ENCODE results near the gene KLHL4. TPM values are rescaled to one million over a fixed set of nuclear protein-coding genes. Genes with fewer than 3 reads are reported as not detected.
"Not testable (repeated sequence)": the region's sequence is repeated elsewhere in the genome, so short reads cannot be mapped to it uniquely, and the experiment has no call there.

Gene KLHL4, protein sequence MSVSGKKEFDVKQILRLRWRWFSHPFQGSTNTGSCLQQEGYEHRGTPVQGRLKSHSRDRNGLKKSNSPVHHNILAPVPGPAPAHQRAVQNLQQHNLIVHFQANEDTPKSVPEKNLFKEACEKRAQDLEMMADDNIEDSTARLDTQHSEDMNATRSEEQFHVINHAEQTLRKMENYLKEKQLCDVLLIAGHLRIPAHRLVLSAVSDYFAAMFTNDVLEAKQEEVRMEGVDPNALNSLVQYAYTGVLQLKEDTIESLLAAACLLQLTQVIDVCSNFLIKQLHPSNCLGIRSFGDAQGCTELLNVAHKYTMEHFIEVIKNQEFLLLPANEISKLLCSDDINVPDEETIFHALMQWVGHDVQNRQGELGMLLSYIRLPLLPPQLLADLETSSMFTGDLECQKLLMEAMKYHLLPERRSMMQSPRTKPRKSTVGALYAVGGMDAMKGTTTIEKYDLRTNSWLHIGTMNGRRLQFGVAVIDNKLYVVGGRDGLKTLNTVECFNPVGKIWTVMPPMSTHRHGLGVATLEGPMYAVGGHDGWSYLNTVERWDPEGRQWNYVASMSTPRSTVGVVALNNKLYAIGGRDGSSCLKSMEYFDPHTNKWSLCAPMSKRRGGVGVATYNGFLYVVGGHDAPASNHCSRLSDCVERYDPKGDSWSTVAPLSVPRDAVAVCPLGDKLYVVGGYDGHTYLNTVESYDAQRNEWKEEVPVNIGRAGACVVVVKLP
- under 1 TPM in 1 of 2 experiments, not detected in 1; 0.10 TPM for total RNA-seq

DNA sequence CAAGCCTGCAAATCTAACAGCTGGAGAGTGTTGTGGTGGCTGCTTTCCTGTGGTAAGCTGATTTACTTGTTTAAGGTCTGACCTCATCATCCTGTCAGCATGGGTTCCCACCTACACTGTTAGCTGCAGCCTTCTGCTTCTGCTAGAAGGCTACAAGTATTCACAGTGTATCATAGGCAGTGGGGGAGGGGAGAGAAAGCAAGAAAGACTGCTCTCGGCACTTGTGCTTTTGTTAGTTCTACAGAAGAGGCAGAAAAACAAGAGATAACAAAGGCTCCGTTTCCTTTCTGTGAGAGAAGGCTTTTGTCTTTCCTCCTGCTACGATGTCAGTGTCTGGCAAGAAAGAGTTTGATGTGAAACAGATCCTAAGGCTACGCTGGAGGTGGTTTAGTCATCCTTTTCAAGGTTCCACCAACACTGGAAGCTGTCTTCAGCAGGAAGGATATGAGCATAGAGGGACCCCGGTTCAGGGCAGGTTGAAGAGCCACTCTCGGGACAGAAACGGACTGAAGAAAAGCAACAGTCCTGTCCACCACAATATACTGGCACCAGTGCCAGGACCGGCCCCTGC lies at the start of gene KLHL4:
Gene KLHL4, plus strand, starts transcription at position 232 of the 571 bp plus-strand sequence. Its CDS starts 92 bp downstream, at position 324.
- Mint-ChIP-seq H3K9me3 (no peaks in the 10 kb centered on the region), H3K36me3 (no peaks in the 10 kb centered on the region), H3K27me3 (no peaks in the 10 kb centered on the region), H3K4me1 (ENCODE audit: low read depth) (no peaks in the 10 kb centered on the region), H3K27ac (no peak within 1 kb of the TSS), H3K4me3 (no peak within 1 kb of the TSS)
- ChIA-PET CTCF (no interaction called here), POLR2A (no interaction called here)
- intact Hi-C loops (cut with micrococcal nuclease) = no loop called here
- peak; percentile 7 for DNase-seq

DNA sequence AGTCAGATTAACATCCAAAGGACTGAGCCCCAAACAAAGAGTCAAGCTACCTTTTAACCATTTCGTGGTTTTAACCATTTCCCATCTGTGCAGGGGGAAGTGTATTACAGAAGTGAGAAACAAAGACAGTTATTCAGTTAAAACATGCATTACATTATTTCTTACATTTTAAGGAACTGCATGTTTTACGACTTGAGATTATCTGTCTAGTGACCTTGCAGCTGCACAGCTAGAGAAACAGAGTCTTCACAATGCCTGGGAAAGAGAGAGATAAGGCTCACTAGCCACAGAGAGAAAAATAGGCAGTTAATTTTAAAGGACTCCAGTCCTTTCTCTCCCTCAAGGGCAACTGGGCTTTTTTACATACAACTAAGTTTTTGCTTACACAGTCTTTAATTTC lies 48.7 kb upstream of the KLHL4 start:
- no peaks in the 10 kb centered on the region for H3K27me3 Mint-ChIP-seq
- no peaks in the 10 kb centered on the region for H3K4me1 Mint-ChIP-seq (ENCODE audit: low read depth)
- no peaks in the 10 kb centered on the region for H3K36me3 Mint-ChIP-seq
- peaks cover 2% of the 10 kb centered on the region for H3K9me3 Mint-ChIP-seq
- no peak overlapping the region for H3K27ac Mint-ChIP-seq
- POLR2A ChIA-PET = no interaction called here
- intact Hi-C loops (cut with micrococcal nuclease) = no loop called here
- CTCF ChIA-PET = no interaction called here
- no peak for DNase-seq
- H3K4me3 Mint-ChIP-seq = no peak overlapping the region

DNA sequence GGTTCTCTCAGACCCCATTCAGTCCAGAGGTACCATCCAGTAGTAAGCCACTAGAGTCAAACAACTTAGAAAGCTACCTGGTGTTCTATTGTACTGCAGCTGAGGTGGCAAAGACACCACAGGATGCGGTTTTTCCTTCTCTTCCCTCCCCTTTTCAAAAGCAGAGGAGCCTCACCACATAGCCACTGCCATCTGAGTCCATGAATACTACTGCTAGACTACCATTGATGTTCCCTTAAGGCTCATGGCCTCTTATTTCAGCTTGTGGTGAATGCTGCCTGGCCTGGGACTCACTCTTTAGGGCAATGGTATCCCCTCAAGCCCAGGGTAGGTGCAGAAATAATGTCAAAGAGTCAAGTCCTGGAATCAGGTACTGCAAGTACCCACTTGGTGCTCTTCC lies 41.8 kb upstream of the KLHL4 start:
- Mint-ChIP-seq H3K36me3 (no peaks in the 10 kb centered on the region), H3K4me1 (ENCODE audit: low read depth) (no peaks in the 10 kb centered on the region), H3K27me3 (no peaks in the 10 kb centered on the region), H3K27ac (no peak overlapping the region), H3K4me3 (no peak overlapping the region), H3K9me3 (no peaks in the 10 kb centered on the region)
- ChIA-PET CTCF (no interaction called here), POLR2A (no interaction called here)
- intact Hi-C loops (cut with micrococcal nuclease) = no loop called here
- DNase-seq = no peak

DNA sequence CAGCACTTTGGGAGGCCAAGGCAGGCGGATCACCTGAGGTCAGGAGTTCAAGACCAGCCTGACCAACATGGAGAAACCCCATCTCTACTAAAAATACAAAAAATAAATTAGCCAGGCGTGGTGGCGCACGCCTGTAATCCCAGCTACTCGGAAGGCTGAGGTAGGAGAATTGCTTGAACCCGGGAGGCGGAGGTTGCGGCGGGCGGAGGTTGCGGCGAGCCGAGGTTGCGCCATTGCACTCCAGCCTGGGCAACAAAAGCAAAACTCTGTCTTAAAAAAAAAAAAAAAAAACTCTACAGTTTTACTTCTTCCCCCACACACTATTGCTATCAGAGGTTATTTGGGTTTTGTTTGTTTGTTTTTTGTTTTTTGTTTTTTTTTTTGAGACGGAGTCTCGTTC lies 38.9 kb upstream of the KLHL4 start:
- H3K9me3 Mint-ChIP-seq; H3K4me1 Mint-ChIP-seq (ENCODE audit: low read depth); CTCF ChIA-PET; H3K27me3 Mint-ChIP-seq; DNase-seq; intact Hi-C loops (cut with micrococcal nuclease); POLR2A ChIA-PET; H3K27ac Mint-ChIP-seq; H3K4me3 Mint-ChIP-seq; H3K36me3 Mint-ChIP-seq: not testable (repeated sequence)

GRCh38 chrX:87489071-87489470 lies 28.5 kb upstream of the KLHL4 start:
- CTCF ChIA-PET = no interaction called here
- no peak for DNase-seq

DNA sequence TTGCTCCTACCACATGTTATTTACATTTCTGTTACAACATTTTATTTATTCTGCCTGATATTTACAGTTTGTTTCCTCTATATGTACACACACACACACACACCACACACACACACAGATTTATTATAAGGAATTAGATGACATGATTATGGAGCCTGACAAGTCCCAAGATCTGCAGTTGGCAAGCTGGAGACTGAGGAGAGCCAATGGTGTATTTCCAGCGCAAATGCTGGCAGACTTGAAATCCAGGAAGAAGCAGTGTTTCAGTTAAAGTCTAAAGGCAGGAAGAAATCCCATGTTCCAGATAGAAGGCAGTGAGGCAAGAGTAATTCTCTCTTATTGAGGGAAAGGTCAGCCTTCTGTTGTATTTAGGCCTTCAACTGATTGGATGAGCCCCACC lies 1.8 kb upstream of the KLHL4 start:
- Mint-ChIP-seq H3K27ac (no peak overlapping the region), H3K4me3 (no peak overlapping the region), H3K36me3 (no peaks in the 10 kb centered on the region), H3K27me3 (no peaks in the 10 kb centered on the region), H3K9me3 (no peaks in the 10 kb centered on the region), H3K4me1 (ENCODE audit: low read depth) (no peaks in the 10 kb centered on the region)
- intact Hi-C loops (cut with micrococcal nuclease) = no loop called here
- ChIA-PET POLR2A (no interaction called here), CTCF (no interaction called here)
- DNase-seq = no peak

More at GRCh38 chrX:87489071-87489470, 28.5 kb upstream of the KLHL4 start:
- peaks cover 2% of the 10 kb centered on the region for H3K9me3 Mint-ChIP-seq
- H3K4me1 Mint-ChIP-seq (ENCODE audit: low read depth) = no peaks in the 10 kb centered on the region
- H3K27ac Mint-ChIP-seq = no peak overlapping the region
- POLR2A ChIA-PET = no interaction called here
- no peak overlapping the region for H3K4me3 Mint-ChIP-seq
- intact Hi-C loops (cut with micrococcal nuclease) = no loop called here
- no peaks in the 10 kb centered on the region for H3K36me3 Mint-ChIP-seq
- H3K27me3 Mint-ChIP-seq = no peaks in the 10 kb centered on the region

GRCh38 chrX:87516717-87517121 lies 883 bp upstream of the KLHL4 start:
- H3K9me3 Mint-ChIP-seq = no peaks in the 10 kb centered on the region
- CTCF ChIA-PET = no interaction called here

DNA sequence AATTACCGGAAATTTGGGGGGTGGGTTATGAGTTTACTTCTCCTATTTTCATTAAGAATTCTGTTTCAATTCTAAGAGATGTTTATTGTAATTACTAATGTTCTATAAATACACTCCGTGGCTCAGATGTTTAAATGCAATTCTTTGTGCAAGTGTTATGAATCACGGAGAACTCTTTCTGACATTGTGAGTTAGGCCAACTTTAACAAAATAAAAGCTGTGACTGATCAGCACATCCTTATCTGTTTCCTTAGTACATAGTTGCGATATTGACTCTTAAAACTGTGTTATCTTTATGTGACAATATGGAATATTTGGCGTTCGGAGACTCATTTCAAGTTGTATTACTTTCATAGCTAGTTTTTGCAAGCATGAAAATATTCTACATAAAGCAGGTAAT lies 902 bp downstream of the KLHL4 start:
- Mint-ChIP-seq H3K9me3 (no peaks in the 10 kb centered on the region), H3K36me3 (no peaks in the 10 kb centered on the region), H3K4me3 (no peak overlapping the region), H3K4me1 (ENCODE audit: low read depth) (no peaks in the 10 kb centered on the region), H3K27ac (no peak overlapping the region), H3K27me3 (no peaks in the 10 kb centered on the region)
- DNase-seq = no peak
- intact Hi-C loops (cut with micrococcal nuclease) = no loop called here
- POLR2A ChIA-PET = no interaction called here
- CTCF ChIA-PET = no interaction called here

More at GRCh38 chrX:87516717-87517121, 883 bp upstream of the KLHL4 start:
- H3K36me3 Mint-ChIP-seq = no peaks in the 10 kb centered on the region
- no peaks in the 10 kb centered on the region for H3K4me1 Mint-ChIP-seq (ENCODE audit: low read depth)
- intact Hi-C loops (cut with micrococcal nuclease) = no loop called here
- no peak for DNase-seq
- no peaks in the 10 kb centered on the region for H3K27me3 Mint-ChIP-seq
- POLR2A ChIA-PET = no interaction called here
- no peak overlapping the region for H3K27ac Mint-ChIP-seq
- H3K4me3 Mint-ChIP-seq = no peak overlapping the region

DNA sequence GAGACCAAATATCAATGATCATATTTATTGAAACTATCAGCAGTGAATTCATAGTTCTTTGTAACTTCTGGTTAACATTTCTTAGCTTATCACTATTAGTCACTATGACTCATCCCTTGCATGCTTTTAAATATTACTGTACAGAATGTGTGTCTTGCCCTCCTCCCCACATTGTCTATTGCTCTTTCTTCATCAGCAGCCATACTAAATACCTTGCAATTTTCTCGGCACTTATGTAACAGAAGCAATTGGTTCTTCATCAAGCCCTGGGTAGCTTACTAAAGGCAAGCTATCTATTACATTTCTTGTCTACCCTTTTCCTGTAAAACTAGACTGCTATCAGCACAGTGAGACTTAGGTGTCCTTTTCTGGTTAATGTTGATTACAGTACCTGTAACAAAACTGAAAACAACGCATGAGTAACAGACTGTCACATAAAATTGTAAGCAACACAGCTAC lies 8.2 kb downstream of the KLHL4 start:
- H3K4me3 Mint-ChIP-seq = no peak overlapping the region
- peaks cover 4% of the 10 kb centered on the region for H3K9me3 Mint-ChIP-seq
- POLR2A ChIA-PET = no interaction called here
- no peaks in the 10 kb centered on the region for H3K4me1 Mint-ChIP-seq (ENCODE audit: low read depth)
- no peak overlapping the region for H3K27ac Mint-ChIP-seq
- intact Hi-C loops (cut with micrococcal nuclease) = no loop called here
- no peaks in the 10 kb centered on the region for H3K36me3 Mint-ChIP-seq
- CTCF ChIA-PET = no interaction called here
- no peak for DNase-seq
- no peaks in the 10 kb centered on the region for H3K27me3 Mint-ChIP-seq

GRCh38 chrX:87526281-87526680 lies 8.7 kb downstream of the KLHL4 start:
- Mint-ChIP-seq H3K27me3 (no peaks in the 10 kb centered on the region), H3K27ac (no peak overlapping the region), H3K4me1 (ENCODE audit: low read depth) (no peaks in the 10 kb centered on the region), H3K9me3 (peaks cover 4% of the 10 kb centered on the region), H3K4me3 (no peak overlapping the region), H3K36me3 (no peaks in the 10 kb centered on the region)
- POLR2A ChIA-PET = no interaction called here
- intact Hi-C loops (cut with micrococcal nuclease) = no loop called here
- CTCF ChIA-PET = no interaction called here
- DNase-seq = no peak

DNA sequence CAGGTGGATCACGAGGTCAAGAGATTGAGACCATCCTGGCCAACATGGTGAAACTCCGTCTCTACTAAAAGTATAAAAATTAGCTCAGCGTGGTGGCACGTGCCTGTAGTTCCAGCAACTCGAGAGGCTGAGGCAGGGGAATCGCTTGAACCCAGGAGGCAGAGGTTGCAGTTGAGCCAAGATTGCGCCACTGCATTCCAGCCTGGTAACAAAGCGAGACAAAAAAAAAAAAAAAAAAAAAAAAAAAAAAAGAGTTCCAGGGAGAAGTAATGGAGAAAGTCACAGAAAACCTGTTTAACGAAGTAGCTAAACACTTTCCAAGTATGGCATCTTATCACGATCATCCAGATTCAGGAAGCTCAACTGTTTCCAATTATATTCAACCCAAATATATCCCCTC lies 10.9 kb downstream of the KLHL4 start:
- peaks cover 4% of the 10 kb centered on the region for H3K9me3 Mint-ChIP-seq
- ChIA-PET POLR2A (no interaction called here), CTCF (no interaction called here)
- no peak overlapping the region for H3K4me3 Mint-ChIP-seq
- no peaks in the 10 kb centered on the region for H3K27me3 Mint-ChIP-seq
- DNase-seq = no peak
- intact Hi-C loops (cut with micrococcal nuclease) = no loop called here
- no peaks in the 10 kb centered on the region for H3K36me3 Mint-ChIP-seq
- no peak overlapping the region for H3K27ac Mint-ChIP-seq
- no peaks in the 10 kb centered on the region for H3K4me1 Mint-ChIP-seq (ENCODE audit: low read depth)

DNA sequence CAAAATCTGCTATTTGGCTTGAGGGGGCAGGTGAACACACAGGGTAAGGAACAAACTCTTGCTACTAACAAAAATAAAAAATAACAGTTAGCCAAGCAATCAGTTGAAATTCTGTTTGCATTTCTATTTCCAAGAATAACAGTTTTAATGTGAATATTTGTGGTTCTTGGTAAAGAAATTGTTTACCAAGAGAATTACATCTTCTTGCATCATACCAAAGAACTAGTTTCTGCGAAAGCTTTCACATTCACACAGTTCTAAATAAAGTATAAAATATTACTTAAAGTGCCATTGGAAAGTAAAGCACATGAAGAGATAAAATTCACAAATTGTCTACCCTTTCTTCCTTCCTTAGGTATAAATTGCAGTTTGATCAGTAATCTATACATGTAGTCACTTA lies 54.4 kb downstream of the KLHL4 start:
- intact Hi-C loops (cut with micrococcal nuclease) = no loop called here
- Mint-ChIP-seq H3K4me3 (no peak overlapping the region), H3K36me3 (no peaks in the 10 kb centered on the region), H3K4me1 (ENCODE audit: low read depth) (no peaks in the 10 kb centered on the region), H3K27ac (no peak overlapping the region), H3K27me3 (no peaks in the 10 kb centered on the region), H3K9me3 (no peaks in the 10 kb centered on the region)
- DNase-seq = no peak
- ChIA-PET CTCF (no interaction called here), POLR2A (no interaction called here)

GRCh38 chrX:87572901-87573300 lies 55.3 kb downstream of the KLHL4 start:
- Mint-ChIP-seq H3K4me1 (ENCODE audit: low read depth) (no peaks in the 10 kb centered on the region), H3K36me3 (no peaks in the 10 kb centered on the region), H3K27me3 (no peaks in the 10 kb centered on the region), H3K4me3 (no peak overlapping the region), H3K27ac (no peak overlapping the region), H3K9me3 (no peaks in the 10 kb centered on the region)
- intact Hi-C loops (cut with micrococcal nuclease) = no loop called here
- ChIA-PET CTCF (no interaction called here), POLR2A (no interaction called here)
- DNase-seq = no peak
